HepG2 (cell line): Measurements from ENCODE around the gene PLCB1. TPM values are rescaled to one million over a fixed set of nuclear protein-coding genes. Genes with fewer than 3 reads are reported as not detected.
A peak's percentile ranks its signal among the peaks of the same experiment; 100 is the strongest.

Source experiments
- ATAC-seq: fragments of 200-7000 bp; cut with Tn5 transposase; 3 replicates; pipeline ENCODE4 v1.9.1; 2020; ENCODE audit warnings: mild to moderate bottlenecking, moderate library complexity
- BruUV-seq: library from RNA; stranded (reverse); fragments of 400-500 nt; replicated peaks from 2 replicates; lab custom pipeline; 2021; lab: Mats Ljungman, UMichigan
- CTCF ChIA-PET: fragments of 300-600 bp; formaldehyde crosslinking; extraction: SDS; loops from one replicate; lab custom pipeline; 2021; ENCODE audit warnings: low total read pairs, inconsistent platforms, low intra/inter-chr PET ratio; lab: Yijun Ruan, JAX
- POLR2A ChIA-PET: fragments of 350-600 bp; sonication (Branson Sonifier 250); formaldehyde crosslinking; loops from one replicate; lab custom pipeline; 2020; ENCODE audit warnings: antibody characterized with exemption, inconsistent platforms; lab: Yijun Ruan, JAX
- DNase-seq: peaks from one replicate; pipeline ENCODE4 v3.0.0-alpha.2; 2015; ENCODE audit warnings: low spot score
- FAIRE-seq: peaks from 3 replicates; lab custom pipeline; 2011; peaks lifted over from hg19 to GRCh38; lab: Jason Lieb, UNC
- H2AFZ ChIP-seq: one replicate; pipeline ENCODE4 v1.6.1; 2011; ENCODE audit warnings: low read length, inconsistent platforms
- H3K27ac ChIP-seq: fragments of 300-600 bp; 3 replicates; pipeline ENCODE4 v1.8.0; 2011; ENCODE audit warnings: mixed run types, mild to moderate bottlenecking, mixed read lengths, low read length, inconsistent platforms; ENCODE audit not compliant: insufficient read depth; ENCODE audit errors: extremely low read length
- H3K27me3 ChIP-seq, 2 experiments: fragments of 200-600 bp in 1 of 2; 2 replicates in 1 of 2; 3 replicates in 1 of 2; pipeline versions ENCODE4 v1.6.0 to v1.8.0; 2011; ENCODE audit warnings: low read length in 2 of 2, mild to moderate bottlenecking in 2 of 2, moderate library complexity in 2 of 2, inconsistent platforms in 1 of 2; ENCODE audit not compliant: insufficient read depth in 2 of 2, control insufficient read depth in 1 of 2
- H3K36me3 ChIP-seq, 2 experiments: fragments of 200-600 bp in 1 of 2; replicated peaks in 1 of 2; 2 replicates in 1 of 2; 3 replicates in 1 of 2; pipeline versions ENCODE4 v1.5.1 to v1.8.0; 2011; ENCODE audit warnings: low read length in 2 of 2, inconsistent platforms in 1 of 2; ENCODE audit not compliant: insufficient read depth in 2 of 2, control insufficient read depth in 1 of 2
- H3K4me1 ChIP-seq: 2 replicates; pipeline ENCODE4 v1.5.1; 2012; ENCODE audit warnings: low read length, inconsistent platforms; ENCODE audit not compliant: insufficient read depth
- H3K4me2 ChIP-seq: 2 replicates; pipeline ENCODE4 v1.6.0; 2011; ENCODE audit warnings: low read depth, low read length, inconsistent platforms
- H3K4me3 ChIP-seq, 3 experiments: fragments of 200-600 bp in 1 of 3; sonication (generic), shearing (Covaris generic) in 1 of 3; replicated peaks in 1 of 3; 2 replicates each; pipeline ENCODE4 v1.5.1; 2011 to 2016; ENCODE audit warnings: low read length in 3 of 3, inconsistent platforms in 2 of 3, low read depth in 2 of 3, mild to moderate bottlenecking in 2 of 3, control low read depth in 1 of 3, mixed read lengths in 1 of 3; ENCODE audit not compliant: insufficient read depth in 1 of 3
- H3K79me2 ChIP-seq: one replicate; pipeline ENCODE4 v1.6.1; 2011; ENCODE audit warnings: low read length, inconsistent platforms; ENCODE audit not compliant: insufficient read depth
- H3K9ac ChIP-seq: 2 replicates; pipeline ENCODE4 v1.6.0; 2011; ENCODE audit warnings: mild to moderate bottlenecking, low read depth, low read length, inconsistent platforms; ENCODE audit not compliant: insufficient read depth
- H3K9me3 ChIP-seq: 2 replicates; pipeline ENCODE4 v1.5.1; 2012; ENCODE audit warnings: mild to moderate bottlenecking, low read length
- H4K20me1 ChIP-seq: 2 replicates; pipeline ENCODE4 v1.6.0; 2011; ENCODE audit warnings: inconsistent platforms, mild to moderate bottlenecking, low read length, moderate library complexity; ENCODE audit not compliant: insufficient read depth
- CREBL2 ChIP-seq: sonication (generic); formaldehyde crosslinking; IDR thresholded peaks from 2 replicates; pipeline ENCODE4 v1.8.1; 2023; ENCODE audit warnings: missing genetic modification reagents, mild to moderate bottlenecking, borderline replicate concordance
- DZIP1 ChIP-seq: sonication (generic); formaldehyde crosslinking; IDR thresholded peaks from 2 replicates; pipeline ENCODE4 v1.5.0; 2020; ENCODE audit warnings: mild to moderate bottlenecking, missing genetic modification reagents
- GABPA ChIP-seq, 2 experiments: IDR thresholded peaks; 2 replicates each; pipeline ENCODE4 v1.6.1; 2011 to 2016; ENCODE audit warnings: low read depth in 2 of 2, low read length in 1 of 2, missing biosample characterization in 1 of 2, missing genetic modification characterization in 1 of 2
- MAFF ChIP-seq: IDR thresholded peaks from 2 replicates; pipeline ENCODE4 v1.6.1; 2011; ENCODE audit warnings: low read depth, low read length, improper control_type of control experiment
- MAFK ChIP-seq, 2 experiments: IDR thresholded peaks in 1 of 2; conservative IDR thresholded peaks in 1 of 2; 2 replicates each; pipeline ENCODE4 v1.6.1; 2011; ENCODE audit warnings: improper control_type of control experiment in 2 of 2, low read length in 2 of 2
- RAD21 ChIP-seq: fragments of 450-650 bp; formaldehyde crosslinking; IDR thresholded peaks from 2 replicates; pipeline ENCODE4 v1.5.0; 2020; ENCODE audit warnings: mild to moderate bottlenecking
- RFXANK ChIP-seq: IDR thresholded peaks from 2 replicates; pipeline ENCODE4 v1.6.1; 2016
- ZBTB33 ChIP-seq: sonication (generic); formaldehyde crosslinking; IDR thresholded peaks from 2 replicates; pipeline ENCODE4 v1.4.0; 2020; ENCODE audit warnings: missing genetic modification reagents
- ZBTB46 ChIP-seq: sonication (generic); formaldehyde crosslinking; IDR thresholded peaks from 2 replicates; pipeline ENCODE4 v1.4.0; 2020; ENCODE audit warnings: mild to moderate bottlenecking, missing genetic modification reagents, borderline replicate concordance
- ZNF235 ChIP-seq: sonication (generic); formaldehyde crosslinking; IDR thresholded peaks from 2 replicates; pipeline ENCODE4 v1.8.1; 2023; ENCODE audit warnings: mild to moderate bottlenecking, missing genetic modification reagents, borderline replicate concordance
- ZNF335 ChIP-seq: sonication (generic); formaldehyde crosslinking; IDR thresholded peaks from 2 replicates; pipeline ENCODE4 v1.4.0; 2020; ENCODE audit warnings: missing genetic modification reagents
- ZSCAN12 ChIP-seq: sonication (generic); formaldehyde crosslinking; IDR thresholded peaks from 2 replicates; pipeline ENCODE4 v1.9.0; 2021; ENCODE audit warnings: mild to moderate bottlenecking, missing genetic modification reagents
- WGBS: methylation state at CpG from one replicate; pipeline ENCODE4 v1.1.6; 2017; ENCODE audit warnings: low lambda C conversion rate; 5-methylcytosine and 5-hydroxymethylcytosine counted together
- in situ Hi-C: cut with HindIII; loops from 2 replicates; pipeline ENCODE4 v1.10.0; 2017; ENCODE audit warnings: low pct_unique_long_range_greater_than_20kb; ENCODE audit not compliant: extremely low pct_ligation_motif_present
- intact Hi-C: fragments of 100-400 bp; cut with micrococcal nuclease; formaldehyde crosslinking; loops from one replicate; pipeline ENCODE4 v1.10.0; 2022; ENCODE audit not compliant: unreplicated experiment
- polyA plus RNA-seq, 8 experiments: library from polyadenylated mRNA; depleted of rRNA in 3 of 8; stranded (reverse) in 7 of 8; unstranded in 1 of 8; fragments of >200 nt; fragmentation: Illumina TruSeq in 4 of 8; extraction: Trizol in 4 of 8; gene quantifications; 2 replicates each; pipeline versions ENCODE4 v1.2.1 to v1.2.3, GENCODE V29; 2011 to 2016; ENCODE audit warnings: low read depth in 4 of 8, missing spikeins in 1 of 8, mixed read lengths in 1 of 8; ENCODE audit not compliant: insufficient read depth in 1 of 8
- total RNA-seq, 5 experiments: library from RNA; depleted of rRNA; stranded (reverse); fragments of >200 nt; fragmentation: Illumina TruSeq; extraction: Trizol; gene quantifications; 2 replicates each; pipeline ENCODE4 v1.2.3, GENCODE V29; 2016; ENCODE audit warnings: low read depth in 1 of 5

The PLCB1 gene
- total and polyA plus RNA-seq, 2 of the 13 experiments (the other 11 are each of a cell fraction or from before 2014, with no cell fraction given) = 42.4 to 55.9 TPM

GRCh38 chr20:8431538-8432434 lies 299.7 kb downstream of the PLCB1 start:
- CTCF ChIA-PET = no interaction called here
- TF ChIP-seq ZNF235 (no peak), GABPA (IDR thresholded peaks at IDR 0.05; ENCODE audit: low read depth, low read length) (no peak), GABPA (CRISPR knock-in tag; IDR thresholded peaks at IDR 0.05; ENCODE audit: low read depth) (no peak), MAFF (peak; percentile 89), ZBTB46 (no peak), ZSCAN12 (CRISPR knock-in tag) (no peak), CREBL2 (no peak), DZIP1 (CRISPR knock-in tag) (no peak), RAD21 (no peak), MAFK (conservative IDR thresholded peaks at IDR 0.05 in 1 of 2, IDR thresholded peaks at IDR 0.05 in 1 of 2; ENCODE audit: low read length in 2 of 2) (peak; percentile 93 to 94), RFXANK (CRISPR knock-in tag) (no peak), ZNF335 (CRISPR knock-in tag) (no peak), ZBTB33 (CRISPR knock-in tag) (no peak)

More at GRCh38 chr20:8431538-8432434, 299.7 kb downstream of the PLCB1 start:
- Histone ChIP-seq H3K9me3 (no peaks in the 10 kb centered on the region), H3K4me2 (no peak overlapping the region), H4K20me1 (no peaks in the 10 kb centered on the region), H3K27ac (no peak overlapping the region), H3K4me3 (no peak overlapping the region), H3K9ac (no peak overlapping the region), H3K36me3 (no peaks in the 10 kb centered on the region; a peak in 1 of 5 replicates), H3K79me2 (no peaks in the 10 kb centered on the region), H2AFZ (no peak overlapping the region), H3K27me3 (no peaks in the 10 kb centered on the region), H3K4me1 (no peaks in the 10 kb centered on the region)
- in situ Hi-C loops (no loop called here), intact Hi-C loops (no loop called here)
- FAIRE-seq = no peak
- no peak for DNase-seq
- no peak for ATAC-seq
- POLR2A ChIA-PET = no interaction called here
- WGBS = 99% methylated on average over 11 of the region's 11 CpGs
- BruUV-seq = no TSS peak
